ENCODE measurements around the gene ZNF532.

The ZNF532 gene

GRCh38 chr18:58870621-58871020 lies 5.9 kb downstream of the ZNF532 start:
- DNase-seq (ENCODE audit: low spot score): no peak

GRCh38 chr18:58871514-58872420 lies 7.1 kb downstream of the ZNF532 start:
- DNase-seq (ENCODE audit: low spot score): no peak

GRCh38 chr18:58878640-58879039 lies 14.0 kb downstream of the ZNF532 start:
- DNase-seq (ENCODE audit: low spot score): no peak

GRCh38 chr18:58881477-58881876 lies 16.8 kb downstream of the ZNF532 start:
- no peak for DNase-seq (ENCODE audit: low spot score)

GRCh38 chr18:58882044-58882443 lies 17.4 kb downstream of the ZNF532 start:
- DNase-seq (ENCODE audit: low spot score): no peak

GRCh38 chr18:58882686-58883085 lies 18.0 kb downstream of the ZNF532 start:
- no peak for DNase-seq (ENCODE audit: low spot score)

- DNase-seq (ENCODE audit: low spot score): no peak
These were observed 20.0 kb downstream of the ZNF532 start for GRCh38 chr18:58884680-58885079.

GRCh38 chr18:58886431-58886830 lies 21.8 kb downstream of the ZNF532 start:
- no peak for DNase-seq (ENCODE audit: low spot score)

GRCh38 chr18:58886864-58887612 lies 22.4 kb downstream of the ZNF532 start:
- peak; percentile 40 for DNase-seq (ENCODE audit: low spot score)

GRCh38 chr18:58887613-58887963 lies 22.9 kb downstream of the ZNF532 start:
- DNase-seq (ENCODE audit: low spot score): peak; percentile 63

- DNase-seq (ENCODE audit: low spot score): no peak
These were observed 27.1 kb downstream of the ZNF532 start for GRCh38 chr18:58891776-58892175.

- DNase-seq (ENCODE audit: low spot score): peak; percentile 43
These were observed 27.8 kb downstream of the ZNF532 start for GRCh38 chr18:58892488-58892887.

GRCh38 chr18:58893388-58894099 lies 28.9 kb downstream of the ZNF532 start:
- no peak for DNase-seq (ENCODE audit: low spot score)

- DNase-seq (ENCODE audit: low spot score): peak; percentile 60
These were observed 30.3 kb downstream of the ZNF532 start for GRCh38 chr18:58894930-58895329.

GRCh38 chr18:58895385-58895784 lies 30.7 kb downstream of the ZNF532 start:
- no peak for DNase-seq (ENCODE audit: low spot score)

GRCh38 chr18:58896268-58896667 lies 31.6 kb downstream of the ZNF532 start:
- DNase-seq (ENCODE audit: low spot score): no peak

- DNase-seq (ENCODE audit: low spot score): no peak
These were observed 32.2 kb downstream of the ZNF532 start for GRCh38 chr18:58896734-58897508.

- DNase-seq (ENCODE audit: low spot score): no peak
These were observed 33.5 kb downstream of the ZNF532 start for GRCh38 chr18:58898010-58898799.

- DNase-seq (ENCODE audit: low spot score): no peak
These were observed 35.5 kb downstream of the ZNF532 start for GRCh38 chr18:58900015-58900649.

GRCh38 chr18:58901143-58901542 lies 36.5 kb downstream of the ZNF532 start:
- DNase-seq (ENCODE audit: low spot score): no peak

Data from globus pallidus (tissue), 1 donor.